H9 (cell line): ENCODE measurements around the gene DCHS2. TPM values are rescaled to one million over a fixed set of nuclear protein-coding genes. Genes with fewer than 3 reads are reported as not detected.

Experiments
- DNase-seq: peaks from one replicate; pipeline ENCODE4 v3.0.0-alpha.2; 2017
- H2AFZ ChIP-seq: one replicate; pipeline ENCODE4 v1.6.1; 2013; ENCODE audit warnings: mild to moderate bottlenecking, low read length, control low read depth, moderate library complexity
- H2AK5ac ChIP-seq: 2 replicates; pipeline ENCODE4 v1.6.1; 2013; ENCODE audit warnings: low read length, control low read depth, mixed read lengths; ENCODE audit not compliant: insufficient read length
- H2BK120ac ChIP-seq: one replicate; pipeline ENCODE4 v1.6.1; 2013; ENCODE audit warnings: low read depth, mild to moderate bottlenecking, low read length, control low read depth, inconsistent platforms; ENCODE audit not compliant: poor library complexity, severe bottlenecking
- H2BK12ac ChIP-seq: 2 replicates; pipeline ENCODE4 v1.6.1; 2013; ENCODE audit warnings: low read length, control low read depth, mixed read lengths, low read depth; ENCODE audit not compliant: insufficient read length
- H2BK15ac ChIP-seq: 2 replicates; pipeline ENCODE4 v1.6.1; 2013; ENCODE audit warnings: low read depth, low read length, control low read depth
- H2BK20ac ChIP-seq: one replicate; pipeline ENCODE4 v1.6.1; 2013; ENCODE audit warnings: low read depth, mild to moderate bottlenecking, low read length, control low read depth, inconsistent platforms; ENCODE audit not compliant: poor library complexity, severe bottlenecking
- H2BK5ac ChIP-seq: 2 replicates; pipeline ENCODE4 v1.6.1; 2013; ENCODE audit warnings: low read length, control low read depth, mixed read lengths; ENCODE audit not compliant: insufficient read length
- H3K14ac ChIP-seq: 2 replicates; pipeline ENCODE4 v1.6.1; 2013; ENCODE audit warnings: low read length, control low read depth; ENCODE audit not compliant: insufficient read depth
- H3K18ac ChIP-seq: 2 replicates; pipeline ENCODE4 v1.6.1; 2013; ENCODE audit warnings: low read depth, mild to moderate bottlenecking, mixed read lengths, low read length, control low read depth; ENCODE audit not compliant: insufficient read length
- H3K23ac ChIP-seq: 2 replicates; pipeline ENCODE4 v1.6.1; 2013; ENCODE audit warnings: low read length, control low read depth, mixed read lengths, low read depth; ENCODE audit not compliant: insufficient read length
- H3K23me2 ChIP-seq: 2 replicates; pipeline ENCODE4 v1.6.1; 2013; ENCODE audit warnings: low read depth, mild to moderate bottlenecking, mixed read lengths, low read length, control low read depth; ENCODE audit not compliant: insufficient read length, poor library complexity, severe bottlenecking
- H3K27ac ChIP-seq: 2 replicates; pipeline ENCODE4 v1.5.1; 2013; ENCODE audit warnings: low read length, control low read depth, mixed read lengths, low read depth; ENCODE audit not compliant: insufficient read length
- H3K27me3 ChIP-seq: 2 replicates; pipeline ENCODE4 v1.6.1; 2013; ENCODE audit warnings: low read length, control low read depth, inconsistent platforms; ENCODE audit not compliant: insufficient read depth
- H3K4ac ChIP-seq: 2 replicates; pipeline ENCODE4 v1.6.1; 2013; ENCODE audit warnings: low read depth, mild to moderate bottlenecking, control low read depth, inconsistent platforms, low read length, moderate library complexity
- H3K4me1 ChIP-seq: 2 replicates; pipeline ENCODE4 v1.6.1; 2013; ENCODE audit warnings: low read length, control low read depth, inconsistent platforms; ENCODE audit not compliant: insufficient read depth
- H3K4me2 ChIP-seq: 2 replicates; pipeline ENCODE4 v1.6.1; 2013; ENCODE audit warnings: low read length, control low read depth, mixed read lengths; ENCODE audit not compliant: insufficient read length, insufficient read depth
- H3K56ac ChIP-seq: 2 replicates; pipeline ENCODE4 v1.6.1; 2013; ENCODE audit warnings: low read depth, mild to moderate bottlenecking, mixed read lengths, low read length, control low read depth; ENCODE audit not compliant: insufficient read length
- H3K79me1 ChIP-seq: 2 replicates; pipeline ENCODE4 v1.6.1; 2013; ENCODE audit warnings: low read depth, mild to moderate bottlenecking, moderate library complexity, low read length, control low read depth, inconsistent platforms; ENCODE audit not compliant: insufficient read depth, poor library complexity, severe bottlenecking
- H3K79me2 ChIP-seq: 2 replicates; pipeline ENCODE4 v1.6.1; 2013; ENCODE audit warnings: low read length, control low read depth, inconsistent platforms; ENCODE audit not compliant: insufficient read depth
- H3K9ac ChIP-seq: 2 replicates; pipeline ENCODE4 v1.6.1; 2013; ENCODE audit warnings: low read length, control low read depth, mixed read lengths; ENCODE audit not compliant: insufficient read length; ENCODE audit errors: extremely low read depth
- H3K9me3 ChIP-seq: one replicate; pipeline ENCODE4 v1.6.1; 2013; ENCODE audit warnings: low read depth, low read length, inconsistent platforms; ENCODE audit not compliant: control insufficient read depth
- H3T11ph ChIP-seq: one replicate; pipeline ENCODE4 v1.6.1; 2013; ENCODE audit warnings: mild to moderate bottlenecking, low read length, control low read depth, inconsistent platforms
- H4K20me1 ChIP-seq: one replicate; pipeline ENCODE4 v1.6.1; 2013; ENCODE audit not compliant: control insufficient read depth, insufficient read length, insufficient read depth
- H4K5ac ChIP-seq: 2 replicates; pipeline ENCODE4 v1.6.1; 2013; ENCODE audit warnings: low read depth, mild to moderate bottlenecking, mixed read lengths, low read length, control low read depth; ENCODE audit not compliant: insufficient read length
- H4K8ac ChIP-seq: replicated peaks from 2 replicates; pipeline ENCODE4 v1.6.1; 2013; ENCODE audit warnings: low read length, control low read depth, mixed read lengths, low read depth; ENCODE audit not compliant: insufficient read length
- H4K91ac ChIP-seq: 2 replicates; pipeline ENCODE4 v1.6.1; 2013; ENCODE audit warnings: low read depth, mild to moderate bottlenecking, moderate library complexity, mixed read lengths, low read length, control low read depth; ENCODE audit not compliant: insufficient read length
- H3K27ac Mint-ChIP-seq, 3 experiments: 2 replicates in 2 of 3; 3 replicates in 1 of 3; pipeline ENCODE4 v1.8.0; 2020 to 2021; ENCODE audit warnings: mixed read lengths in 3 of 3, mild to moderate bottlenecking in 1 of 3, moderate library complexity in 1 of 3
- H3K27me3 Mint-ChIP-seq: 2 replicates; pipeline ENCODE4 v1.8.0; 2021; ENCODE audit warnings: low read depth, mild to moderate bottlenecking, moderate library complexity, mixed read lengths
- H3K36me3 Mint-ChIP-seq, 3 experiments: 2 replicates in 2 of 3; 3 replicates in 1 of 3; pipeline ENCODE4 v1.8.0; 2020 to 2021; ENCODE audit warnings: low read depth in 3 of 3, mixed read lengths in 3 of 3; ENCODE audit not compliant: insufficient read depth in 1 of 3
- H3K4me1 Mint-ChIP-seq, 2 experiments: 2 replicates each; pipeline ENCODE4 v1.8.0; 2020; ENCODE audit warnings: mixed read lengths in 2 of 2
- H3K4me3 Mint-ChIP-seq, 2 experiments: 2 replicates in 1 of 2; 3 replicates in 1 of 2; pipeline ENCODE4 v1.8.0; 2020 to 2021; ENCODE audit warnings: mild to moderate bottlenecking in 2 of 2, mixed read lengths in 2 of 2, moderate library complexity in 1 of 2
- H3K9me3 Mint-ChIP-seq, 2 experiments: 2 replicates in 1 of 2; 3 replicates in 1 of 2; pipeline ENCODE4 v1.8.0; 2020; ENCODE audit warnings: mild to moderate bottlenecking in 2 of 2, mixed read lengths in 2 of 2, moderate library complexity in 1 of 2
- CTCF ChIP-seq: fragments of 200-600 bp; sonication (generic); conservative IDR thresholded peaks from 3 replicates; pipeline ENCODE4 v1.8.0; 2021; ENCODE audit warnings: antibody characterized with exemption, mild to moderate bottlenecking
- total RNA-seq: library from RNA; stranded (reverse); gene quantifications from 2 replicates; pipeline ENCODE4 v1.2.1, GENCODE V29; 2021

The DCHS2 gene
- total RNA-seq, 1 experiment from 2014 or later, result 0.57 TPM

- Histone ChIP-seq H3K27ac (no peak overlapping the region), H4K91ac (no peak overlapping the region), H3K79me2 (no peaks in the 10 kb centered on the region), H2AFZ (no peak overlapping the region), H3K23me2 (no peaks in the 10 kb centered on the region), H2BK15ac (no peak overlapping the region), H2BK5ac (no peak overlapping the region), H2BK120ac (no peak overlapping the region), H4K5ac (no peak overlapping the region), H3K79me1 (no peaks in the 10 kb centered on the region), H3T11ph (no peak overlapping the region), H3K4me1 (no peaks in the 10 kb centered on the region), H3K14ac (no peak overlapping the region), H3K4ac (no peak overlapping the region), H4K8ac (no peak overlapping the region), H3K4me2 (no peak overlapping the region), H3K9me3 (no peaks in the 10 kb centered on the region), H3K9ac (no peak overlapping the region), H3K56ac (no peak overlapping the region), H2BK12ac (no peak overlapping the region), H2BK20ac (no peak overlapping the region), H3K18ac (no peak overlapping the region), H3K23ac (no peak overlapping the region), H4K20me1 (no peaks in the 10 kb centered on the region), H2AK5ac (no peak overlapping the region), H3K27me3 (no peaks in the 10 kb centered on the region)
- Mint-ChIP-seq H3K27me3 (no peaks in the 10 kb centered on the region; the same call in 1 of the 2 replicates), H3K4me1 (no peaks in the 10 kb centered on the region), H3K36me3 (no peaks in the 10 kb centered on the region), H3K9me3 (no peaks in the 10 kb centered on the region), H3K4me3 (no peak overlapping the region), H3K27ac (no peak overlapping the region)
- TF ChIP-seq CTCF, result no peak
- no peak for DNase-seq
These were observed 102.5 kb downstream of the DCHS2 start for GRCh38 chr4:154389148-154389547.
